ENCODE data around the gene OR2M4. TPM values are rescaled to one million over a fixed set of nuclear protein-coding genes. Genes with fewer than 3 reads are reported as not detected.

Gene OR2M4, protein sequence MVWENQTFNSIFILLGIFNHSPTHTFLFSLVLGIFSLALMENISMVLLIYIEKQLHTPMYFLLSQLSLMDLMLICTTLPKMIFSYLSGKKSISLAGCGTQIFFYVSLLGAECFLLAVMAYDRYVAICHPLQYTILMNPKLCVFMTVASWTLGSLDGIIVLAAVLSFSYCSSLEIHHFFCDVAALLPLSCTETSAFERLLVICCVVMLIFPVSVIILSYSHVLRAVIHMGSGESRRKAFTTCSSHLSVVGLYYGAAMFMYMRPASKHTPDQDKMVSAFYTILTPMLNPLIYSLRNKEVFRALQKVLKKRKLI
- total RNA-seq (ENCODE audit: low replicate concordance) = not detected in 2 replicates
- long read RNA-seq = 0 reads

DNA sequence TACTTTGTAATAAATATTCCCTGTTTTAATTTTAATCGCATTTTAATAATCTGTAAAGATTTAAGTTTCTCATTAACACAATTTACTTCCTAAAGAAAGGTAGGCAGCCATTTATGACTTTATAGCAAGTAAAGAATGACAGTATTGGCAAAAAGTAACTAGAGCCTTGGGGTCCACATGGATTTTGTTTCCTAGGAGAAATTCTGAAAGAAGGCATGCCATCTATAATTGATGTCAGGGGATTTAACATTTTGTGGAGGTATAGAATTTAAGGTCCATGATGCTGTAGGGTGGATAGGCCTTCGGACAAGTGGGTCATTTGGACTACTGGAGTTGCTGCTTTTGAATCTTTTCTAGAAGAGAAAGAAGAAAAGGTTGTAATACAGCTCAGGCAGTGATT lies at the start of gene OR2M4:
TSS of gene OR2M4 (plus strand) at position 301 of the 400 bp plus-strand sequence. CDS start 7,512 bp downstream, outside the sequence.
- Mint-ChIP-seq H3K4me1 (ENCODE audit: unreplicated experiment) (no peaks in the 10 kb centered on the region), H3K9me3 (peaks cover 12% of the 10 kb centered on the region), H3K4me3 (no peak within 1 kb of the TSS), H3K27me3 (no peaks in the 10 kb centered on the region), H3K36me3 (no peaks in the 10 kb centered on the region), H3K27ac (no peak within 1 kb of the TSS)
- TF ChIP-seq, protein P1, sequence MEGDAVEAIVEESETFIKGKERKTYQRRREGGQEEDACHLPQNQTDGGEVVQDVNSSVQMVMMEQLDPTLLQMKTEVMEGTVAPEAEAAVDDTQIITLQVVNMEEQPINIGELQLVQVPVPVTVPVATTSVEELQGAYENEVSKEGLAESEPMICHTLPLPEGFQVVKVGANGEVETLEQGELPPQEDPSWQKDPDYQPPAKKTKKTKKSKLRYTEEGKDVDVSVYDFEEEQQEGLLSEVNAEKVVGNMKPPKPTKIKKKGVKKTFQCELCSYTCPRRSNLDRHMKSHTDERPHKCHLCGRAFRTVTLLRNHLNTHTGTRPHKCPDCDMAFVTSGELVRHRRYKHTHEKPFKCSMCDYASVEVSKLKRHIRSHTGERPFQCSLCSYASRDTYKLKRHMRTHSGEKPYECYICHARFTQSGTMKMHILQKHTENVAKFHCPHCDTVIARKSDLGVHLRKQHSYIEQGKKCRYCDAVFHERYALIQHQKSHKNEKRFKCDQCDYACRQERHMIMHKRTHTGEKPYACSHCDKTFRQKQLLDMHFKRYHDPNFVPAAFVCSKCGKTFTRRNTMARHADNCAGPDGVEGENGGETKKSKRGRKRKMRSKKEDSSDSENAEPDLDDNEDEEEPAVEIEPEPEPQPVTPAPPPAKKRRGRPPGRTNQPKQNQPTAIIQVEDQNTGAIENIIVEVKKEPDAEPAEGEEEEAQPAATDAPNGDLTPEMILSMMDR (conservative IDR thresholded peaks at IDR 0.05) = no peak
- no peak for DNase-seq (ENCODE audit: extremely low spot score, unreplicated experiment)

DNA sequence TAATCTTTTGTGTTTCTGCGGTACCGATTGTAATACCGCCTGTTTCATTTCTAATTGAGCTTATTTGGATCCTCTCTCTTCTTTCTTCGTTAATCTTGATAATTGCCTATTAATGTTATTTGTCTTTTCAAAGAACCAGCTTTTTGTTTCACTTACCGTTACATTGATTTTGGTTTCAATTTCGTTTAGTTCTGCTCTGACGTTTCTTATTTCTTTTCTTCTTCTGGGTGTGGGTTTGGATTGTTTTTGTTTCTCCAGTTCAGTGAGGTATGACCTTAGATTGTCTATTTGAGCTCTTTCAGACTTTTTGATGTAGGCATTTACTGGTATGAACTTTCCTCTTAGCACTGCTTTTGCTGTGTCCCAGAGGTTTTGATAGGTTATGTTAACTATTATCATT lies 47.2 kb upstream of the OR2M4 start:
- TF ChIP-seq, protein P1 (conservative IDR thresholded peaks at IDR 0.05) = no peak

DNA sequence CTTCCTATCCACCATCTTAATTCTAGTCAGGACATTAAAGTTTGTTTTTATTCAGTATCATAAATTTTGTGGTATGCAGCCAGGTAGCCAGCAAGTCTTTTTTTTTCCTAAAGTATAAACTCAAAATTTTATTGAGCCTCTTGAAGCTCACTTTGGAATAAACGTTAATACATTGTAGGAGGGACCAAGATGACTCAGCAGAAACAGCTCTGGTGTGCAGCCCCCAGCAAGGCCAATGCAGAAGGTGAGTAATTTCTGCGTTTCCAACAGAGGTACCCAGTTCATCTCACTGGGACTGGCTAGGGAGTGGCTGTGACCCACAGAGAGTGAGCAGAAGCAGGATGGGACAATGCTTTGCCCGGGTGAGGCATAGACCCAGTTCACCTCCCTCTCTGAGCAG lies 43.9 kb upstream of the OR2M4 start:
- no peak for DNase-seq (ENCODE audit: extremely low spot score, unreplicated experiment)
- Mint-ChIP-seq H3K27ac (no peak overlapping the region), H3K4me1 (ENCODE audit: unreplicated experiment) (no peaks in the 10 kb centered on the region), H3K9me3 (peaks cover 10% of the 10 kb centered on the region), H3K4me3 (no peak overlapping the region), H3K27me3 (no peaks in the 10 kb centered on the region), H3K36me3 (no peaks in the 10 kb centered on the region)
- TF ChIP-seq, protein P1 (conservative IDR thresholded peaks at IDR 0.05) = no peak

More for the DNA sequence above, 47.2 kb upstream of the OR2M4 start:
- no peaks in the 10 kb centered on the region for H3K27me3 Mint-ChIP-seq
- H3K4me1 Mint-ChIP-seq (ENCODE audit: unreplicated experiment) = no peaks in the 10 kb centered on the region
- no peak overlapping the region for H3K27ac Mint-ChIP-seq
- H3K36me3 Mint-ChIP-seq = no peaks in the 10 kb centered on the region
- H3K9me3 Mint-ChIP-seq = peaks cover 9% of the 10 kb centered on the region
- no peak for DNase-seq (ENCODE audit: extremely low spot score, unreplicated experiment)
- no peak overlapping the region for H3K4me3 Mint-ChIP-seq

DNA sequence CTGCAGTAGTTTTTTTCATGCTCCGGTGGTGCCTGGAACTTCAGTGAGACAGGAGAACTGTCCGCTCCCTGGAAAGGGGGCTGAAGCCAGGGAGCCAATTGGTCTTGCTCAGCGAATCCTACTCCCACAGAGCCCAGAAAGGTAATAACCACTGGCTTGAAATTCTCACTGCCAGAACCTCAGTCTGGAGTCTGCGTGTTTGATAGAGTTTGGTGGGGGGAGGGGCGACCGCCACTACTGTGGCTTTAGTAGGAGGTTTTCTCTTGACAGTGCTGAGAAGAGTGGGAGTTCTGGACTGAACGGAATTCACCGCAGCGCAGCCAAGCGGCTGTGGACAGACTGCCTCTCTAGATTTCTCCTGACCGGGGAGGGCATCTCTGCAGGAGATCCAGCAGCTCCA lies 42.2 kb upstream of the OR2M4 start:
- Mint-ChIP-seq H3K27me3 (no peaks in the 10 kb centered on the region), H3K36me3 (no peaks in the 10 kb centered on the region), H3K9me3 (peaks cover 10% of the 10 kb centered on the region), H3K4me3 (no peak overlapping the region), H3K4me1 (ENCODE audit: unreplicated experiment) (no peaks in the 10 kb centered on the region), H3K27ac (no peak overlapping the region)
- DNase-seq (ENCODE audit: extremely low spot score, unreplicated experiment) = no peak
- TF ChIP-seq, protein P1 (conservative IDR thresholded peaks at IDR 0.05) = no peak

DNA sequence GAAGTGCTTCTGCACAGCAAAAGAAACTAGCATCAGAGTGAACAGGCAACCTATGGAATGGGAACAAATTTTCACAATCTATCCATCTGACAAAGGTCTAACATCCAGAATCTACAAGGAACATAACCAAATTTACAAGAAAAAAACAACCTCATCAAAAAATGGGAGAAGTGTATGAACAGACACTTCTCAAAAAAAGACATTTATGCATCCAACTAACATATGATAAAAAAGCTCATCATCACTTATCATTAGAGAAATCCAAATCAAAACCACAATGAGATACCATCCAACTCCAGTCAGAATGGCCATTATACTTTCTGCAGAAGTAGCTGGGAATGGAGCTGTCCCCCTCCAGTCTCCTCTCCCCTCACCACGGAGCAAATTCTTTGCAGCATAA lies 37.1 kb upstream of the OR2M4 start:
- no peak for DNase-seq (ENCODE audit: extremely low spot score, unreplicated experiment)
- H3K4me3 Mint-ChIP-seq = no peak overlapping the region
- peaks cover 15% of the 10 kb centered on the region for H3K9me3 Mint-ChIP-seq
- no peak overlapping the region for H3K27ac Mint-ChIP-seq
- TF ChIP-seq, protein P1 (conservative IDR thresholded peaks at IDR 0.05) = no peak
- no peaks in the 10 kb centered on the region for H3K4me1 Mint-ChIP-seq (ENCODE audit: unreplicated experiment)
- no peaks in the 10 kb centered on the region for H3K27me3 Mint-ChIP-seq
- no peaks in the 10 kb centered on the region for H3K36me3 Mint-ChIP-seq
